Upper lobe of right lung (tissue), 1 donor: ENCODE data around the gene ZNF792. TPM values are rescaled to one million over a fixed set of nuclear protein-coding genes. Genes with fewer than 3 reads are reported as not detected.
"Not testable (repeated sequence)": the region's sequence is repeated elsewhere in the genome, so short reads cannot be mapped to it uniquely, and the experiment has no call there.

Experiments used
- ATAC-seq: fragments of 200-7000 bp; cut with Tn5 transposase; one replicate; pipeline ENCODE4 v1.9.1; 2020; ENCODE audit warnings: mild to moderate bottlenecking, moderate library complexity
- DNase-seq: peaks from one replicate; pipeline ENCODE4 v3.0.0-alpha.2; 2020
- H3K27ac ChIP-seq: fragments of 200-600 bp; one replicate; pipeline ENCODE4 v1.8.0; 2022
- H3K27me3 ChIP-seq: fragments of 200-600 bp; one replicate; pipeline ENCODE4 v1.8.0; 2022; ENCODE audit warnings: mild to moderate bottlenecking
- H3K36me3 ChIP-seq: fragments of 200-600 bp; one replicate; pipeline ENCODE4 v1.8.0; 2022
- H3K4me1 ChIP-seq: fragments of 200-600 bp; one replicate; pipeline ENCODE4 v1.8.0; 2022
- H3K4me3 ChIP-seq: fragments of 200-600 bp; one replicate; pipeline ENCODE4 v1.8.0; 2022; ENCODE audit warnings: mild to moderate bottlenecking
- H3K9me3 ChIP-seq: fragments of 200-600 bp; one replicate; pipeline ENCODE4 v1.8.0; 2022
- CTCF ChIP-seq: fragments of 200-600 bp; IDR thresholded peaks from one replicate; pipeline ENCODE4 v1.8.0; 2022; ENCODE audit warnings: antibody characterized with exemption
- intact Hi-C: fragments of 100-400 bp; cut with DNase I; formaldehyde crosslinking; loops from one replicate; pipeline ENCODE4 v1.11.0; 2022
- total RNA-seq: library from RNA; stranded (reverse); fragmentation: NEBNext Ultra II Directional; extraction: Animal tissue kit (Norgen Biotek cat#: 25700); gene quantifications from one replicate; pipeline ENCODE4 v1.2.1, GENCODE V29; 2021
- donor health status: DM: no; HTN: yes; CAD: no; lungs with severe emphysema.

Gene ZNF792
- total RNA-seq, 1 donor from 2014 or later: 11.5 TPM

- intact Hi-C loops: loop anchor here (5.0 kb wide), 1 partner anchor 37 kb away; no protein-coding TSS in a partner anchor
- no peaks in the 10 kb centered on the region for H3K27me3 ChIP-seq
- H3K36me3 ChIP-seq: peaks cover 52% of the 10 kb centered on the region
- DNase-seq (no peak), ATAC-seq (no peak)
- H3K4me3 ChIP-seq: no peak overlapping the region
- no peak for TF ChIP-seq CTCF
- H3K4me1 ChIP-seq: peaks cover 71% of the 10 kb centered on the region
- H3K27ac ChIP-seq: peak overlapping the region; percentile 66
- no peaks in the 10 kb centered on the region for H3K9me3 ChIP-seq
These were observed 45.7 kb upstream of the ZNF792 start for GRCh38 chr19:35009424-35010415.

- Histone ChIP-seq H3K9me3 (no peaks in the 10 kb centered on the region), H3K36me3 (peaks cover 45% of the 10 kb centered on the region), H3K4me1 (peaks cover 71% of the 10 kb centered on the region), H3K27me3 (no peaks in the 10 kb centered on the region), H3K27ac (peak overlapping the region; percentile 85), H3K4me3 (no peak overlapping the region)
- no peak for DNase-seq
- intact Hi-C loops: no loop called here
- no peak for ATAC-seq
- TF ChIP-seq CTCF: no peak
These were observed 44.9 kb upstream of the ZNF792 start for GRCh38 chr19:35008891-35009341.

DNA sequence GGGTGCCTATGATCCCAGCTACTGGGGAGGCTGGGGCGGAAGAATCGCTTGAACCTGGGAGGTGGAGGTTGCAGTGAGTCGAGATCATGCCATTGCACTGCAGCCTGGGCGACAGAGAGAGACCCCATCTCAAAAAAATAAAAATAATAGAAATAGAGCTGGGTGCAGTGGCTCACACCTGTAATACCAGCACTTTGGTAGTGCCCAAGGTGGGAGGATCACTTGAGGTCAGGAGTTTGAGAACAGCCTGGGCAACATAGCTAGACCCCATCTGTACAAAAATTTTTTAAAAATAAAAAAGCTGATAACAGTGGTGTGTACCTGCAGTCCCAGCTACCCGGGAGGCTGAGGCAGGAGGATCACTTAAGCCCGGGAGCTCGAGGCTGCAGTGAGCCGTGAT, 43.4 kb upstream of the ZNF792 start:
- H3K27me3 ChIP-seq, H3K4me3 ChIP-seq, DNase-seq, ATAC-seq, H3K9me3 ChIP-seq, intact Hi-C loops: not testable (repeated sequence)
- Histone ChIP-seq H3K4me1 (peaks cover 72% of the 10 kb centered on the region), H3K27ac (peak overlapping the region; percentile 85), H3K36me3 (peaks cover 44% of the 10 kb centered on the region)

DNA sequence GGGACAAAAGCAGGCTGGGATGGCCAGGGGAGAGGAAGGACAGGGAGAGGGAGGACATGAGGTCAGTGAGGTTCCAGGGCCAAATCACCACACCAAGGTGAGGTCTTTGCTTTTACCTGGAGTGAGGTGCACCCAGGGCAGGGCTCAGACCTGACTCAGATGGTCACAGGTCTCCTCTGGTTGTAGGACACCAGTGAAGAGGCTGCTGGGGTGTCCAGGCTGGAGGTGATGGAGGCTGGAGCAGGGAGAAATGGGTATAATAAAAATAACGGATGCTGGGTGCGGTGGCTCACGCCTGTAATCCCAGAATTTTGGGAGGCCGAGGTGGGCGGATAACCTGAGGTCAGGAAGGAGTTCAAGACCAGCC, 43.0 kb upstream of the ZNF792 start:
- intact Hi-C loops: no loop called here
- peaks cover 68% of the 10 kb centered on the region for H3K4me1 ChIP-seq
- no peaks in the 10 kb centered on the region for H3K27me3 ChIP-seq
- no peak overlapping the region for H3K4me3 ChIP-seq
- peak overlapping the region; percentile 85 for H3K27ac ChIP-seq
- DNase-seq: no peak
- H3K9me3 ChIP-seq: no peaks in the 10 kb centered on the region
- no peak for ATAC-seq
- peaks cover 39% of the 10 kb centered on the region for H3K36me3 ChIP-seq
- TF ChIP-seq CTCF: no peak

DNA sequence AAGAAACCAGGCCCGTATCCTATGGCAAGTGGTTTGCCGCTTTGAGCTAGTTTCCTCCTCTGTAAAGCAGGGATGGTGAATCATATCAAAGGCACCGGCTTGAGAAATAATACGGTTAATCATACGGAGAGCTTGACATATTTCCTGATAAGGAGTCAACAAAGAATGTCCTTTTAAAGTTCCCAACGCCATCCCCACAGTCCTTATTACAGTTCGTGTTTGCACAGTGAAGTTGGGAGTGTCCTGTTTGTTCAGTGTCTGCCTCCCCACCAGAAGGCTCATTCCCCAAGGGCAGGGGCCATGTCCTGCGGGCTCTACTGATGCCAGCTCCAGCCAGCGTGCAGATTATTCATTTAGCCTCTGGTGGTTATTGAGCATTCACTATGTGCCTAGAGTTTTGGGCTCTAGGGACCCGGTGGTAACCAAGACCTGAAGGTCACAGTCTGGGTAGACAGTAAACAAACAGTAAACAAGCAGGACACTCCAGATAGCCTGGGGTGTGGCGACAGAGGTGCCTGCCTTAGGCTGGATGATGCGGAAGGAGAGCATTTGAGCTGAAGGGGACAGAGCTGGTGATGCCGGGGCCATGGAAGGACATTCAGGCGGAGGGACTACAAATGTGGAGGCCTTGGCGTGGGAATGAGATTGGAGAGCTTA, 42.4 kb upstream of the ZNF792 start:
- no peak for DNase-seq
- no peaks in the 10 kb centered on the region for H3K9me3 ChIP-seq
- no peaks in the 10 kb centered on the region for H3K27me3 ChIP-seq
- peak overlapping the region; percentile 85 for H3K27ac ChIP-seq
- peaks cover 69% of the 10 kb centered on the region for H3K4me1 ChIP-seq
- TF ChIP-seq CTCF: no peak
- intact Hi-C loops: no loop called here
- H3K4me3 ChIP-seq: no peak overlapping the region
- peak; percentile 85 for ATAC-seq
- peaks cover 34% of the 10 kb centered on the region for H3K36me3 ChIP-seq

- H3K36me3 ChIP-seq: peaks cover 30% of the 10 kb centered on the region
- DNase-seq, H3K4me3 ChIP-seq, ATAC-seq, intact Hi-C loops, H3K27me3 ChIP-seq, H3K9me3 ChIP-seq: not testable (repeated sequence)
- peak overlapping the region; percentile 85 for H3K27ac ChIP-seq
- H3K4me1 ChIP-seq: peaks cover 69% of the 10 kb centered on the region
These were observed 41.9 kb upstream of the ZNF792 start for GRCh38 chr19:35006007-35006341.
